Stimulated activated CD8-positive, alpha-beta memory T cell treated with anti-CD3 and anti-CD28 coated beads, Interleukin-2, amount 100 ng/mL, for 48 hours (primary cell): ENCODE data around the gene COPG1.

Experiments used
- DNase-seq, 2 donors: peaks; one replicate each; pipeline ENCODE4 v3.0.0-alpha.2; 2020; ENCODE audit warnings: low read depth in 2 of 2

Gene COPG1

DNA sequence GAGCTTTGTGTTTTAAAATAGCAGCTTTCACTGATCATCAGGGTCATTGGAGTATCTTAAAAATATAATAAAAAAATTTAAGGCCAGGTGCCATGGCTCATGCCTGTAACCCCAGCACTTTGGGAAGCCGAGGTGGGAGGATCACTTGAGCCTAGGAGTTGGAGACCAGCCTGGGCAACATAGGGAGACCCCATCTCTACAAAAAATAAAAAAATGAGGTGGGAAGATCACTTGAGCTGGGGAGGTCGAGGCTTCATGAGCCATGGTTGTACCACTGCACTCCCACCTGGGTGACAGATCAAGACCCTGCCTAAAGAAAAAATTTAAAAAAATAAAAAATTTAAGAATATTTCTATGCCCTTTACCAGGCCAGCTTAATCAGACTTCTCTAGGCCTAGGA is 30.8 kb downstream of the COPG1 start:
- DNase-seq: no peak

DNA sequence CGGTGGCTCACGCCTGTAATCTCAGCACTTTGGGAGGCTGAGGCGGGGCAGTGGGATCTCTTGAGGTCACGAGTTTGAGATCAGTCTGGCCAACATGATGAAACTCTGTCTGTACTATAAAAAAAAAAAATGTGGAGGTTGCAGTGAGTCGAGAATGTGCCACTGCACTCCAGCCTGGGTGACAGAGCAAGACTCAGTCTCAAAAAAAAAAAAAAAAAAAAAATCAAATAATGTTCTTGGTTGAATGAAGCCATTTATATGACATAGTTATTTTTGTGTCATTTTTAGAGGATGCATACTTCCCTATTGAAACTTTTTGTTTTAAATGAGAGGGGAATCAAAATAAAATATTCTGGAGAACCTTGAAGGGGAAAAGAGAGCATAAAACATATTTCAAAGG is 32.3 kb downstream of the COPG1 start:
- DNase-seq: no peak

DNA sequence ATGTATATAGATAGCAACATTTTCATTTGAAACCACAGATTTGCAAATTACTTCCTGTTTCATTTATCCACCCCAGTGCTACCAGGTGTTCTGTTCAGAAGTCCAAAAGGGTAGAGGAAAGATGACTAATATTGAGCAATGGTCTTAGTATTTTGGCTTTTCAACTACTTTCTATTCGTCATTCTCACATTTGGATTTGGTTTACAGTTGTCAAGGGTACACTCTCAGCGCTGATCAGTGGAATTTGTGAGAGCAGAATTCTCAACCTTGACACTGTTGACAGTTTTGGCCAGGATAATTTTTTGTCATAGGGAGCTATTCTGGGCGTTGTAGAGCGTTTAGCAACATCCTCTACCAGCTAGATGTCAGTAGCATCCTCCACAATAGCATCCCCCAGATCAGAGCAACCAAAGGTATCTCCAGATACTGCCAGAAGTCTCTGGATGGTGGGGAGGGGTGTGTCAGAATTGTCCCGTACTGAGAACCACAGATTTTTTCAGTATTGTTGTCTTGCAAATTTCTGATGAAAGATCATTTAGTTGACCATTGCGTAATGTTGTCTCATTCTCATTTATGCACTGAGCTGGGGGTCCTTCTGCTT is 33.4 kb downstream of the COPG1 start:
- no peak for DNase-seq

DNA sequence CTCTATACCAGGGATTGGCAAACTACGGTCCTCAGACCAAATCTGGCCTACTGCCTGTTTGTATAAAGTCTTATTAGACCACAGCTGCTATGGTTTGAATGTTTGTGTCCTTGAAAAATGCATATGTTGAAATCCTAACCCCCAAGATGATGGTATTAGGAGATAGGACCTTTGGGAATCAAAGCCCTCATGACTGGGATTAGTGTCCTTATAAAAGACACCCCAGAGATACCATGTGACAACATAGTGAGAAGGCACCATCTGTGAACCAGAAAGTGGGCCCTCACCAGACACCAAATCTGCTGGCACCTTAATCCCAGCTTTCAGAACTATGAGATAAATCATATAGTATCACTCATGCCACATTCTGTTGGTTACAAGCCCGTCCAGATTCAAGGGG is 36.7 kb downstream of the COPG1 start:
- DNase-seq: no peak

DNA sequence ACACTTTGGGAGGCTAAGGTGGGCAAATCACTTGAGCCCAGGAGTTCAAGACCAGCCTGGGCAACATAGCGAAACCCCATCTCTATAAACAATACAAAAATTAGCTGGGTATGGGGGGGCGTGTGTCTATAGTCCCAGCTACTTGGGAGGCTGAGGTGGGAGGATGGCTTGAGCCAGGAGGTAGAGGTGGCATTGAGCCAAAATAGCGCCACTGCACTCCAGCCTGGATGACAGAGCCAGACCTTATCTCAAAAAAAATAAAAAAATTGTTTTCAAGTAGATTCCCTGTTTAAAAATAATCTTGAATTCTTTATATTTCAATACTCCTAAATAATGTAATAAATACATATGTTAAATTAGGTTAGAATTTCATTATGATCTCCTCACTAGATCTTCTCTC is 39.0 kb downstream of the COPG1 start:
- no peak for DNase-seq

DNA sequence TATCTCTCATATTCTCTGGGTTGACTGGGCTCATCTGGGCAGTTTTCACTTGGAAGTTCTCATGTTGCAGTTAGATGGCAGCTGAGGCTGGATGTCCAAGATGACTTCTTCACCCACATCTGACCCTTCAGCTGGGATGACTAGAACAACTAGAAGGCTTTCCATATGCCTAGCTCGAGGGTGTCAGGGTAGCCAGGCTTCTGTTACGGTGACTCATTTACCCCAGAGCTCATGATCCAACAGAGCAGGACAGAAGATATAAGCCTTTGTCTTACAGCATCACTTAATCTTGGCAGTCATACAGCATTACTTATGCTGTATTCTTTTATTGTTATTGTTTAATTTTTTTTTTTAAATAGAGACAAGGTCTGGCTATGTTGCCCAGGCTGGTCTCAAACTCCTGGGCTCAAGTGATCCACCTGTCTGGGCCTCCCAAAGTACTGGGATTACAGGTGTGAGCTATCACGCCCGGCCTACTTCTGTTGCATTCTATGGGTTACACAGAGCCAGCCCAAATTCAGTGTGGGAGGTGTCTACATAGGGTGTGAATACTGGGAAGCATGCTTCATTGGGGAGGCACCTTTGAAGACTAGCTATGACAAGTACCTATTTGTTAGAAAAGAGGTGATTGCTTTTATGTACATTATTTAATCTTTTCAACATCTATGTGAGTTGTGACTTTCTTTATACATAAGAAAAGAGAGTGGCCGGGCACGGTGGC is 40.0 kb downstream of the COPG1 start:
- no peak for DNase-seq

DNA sequence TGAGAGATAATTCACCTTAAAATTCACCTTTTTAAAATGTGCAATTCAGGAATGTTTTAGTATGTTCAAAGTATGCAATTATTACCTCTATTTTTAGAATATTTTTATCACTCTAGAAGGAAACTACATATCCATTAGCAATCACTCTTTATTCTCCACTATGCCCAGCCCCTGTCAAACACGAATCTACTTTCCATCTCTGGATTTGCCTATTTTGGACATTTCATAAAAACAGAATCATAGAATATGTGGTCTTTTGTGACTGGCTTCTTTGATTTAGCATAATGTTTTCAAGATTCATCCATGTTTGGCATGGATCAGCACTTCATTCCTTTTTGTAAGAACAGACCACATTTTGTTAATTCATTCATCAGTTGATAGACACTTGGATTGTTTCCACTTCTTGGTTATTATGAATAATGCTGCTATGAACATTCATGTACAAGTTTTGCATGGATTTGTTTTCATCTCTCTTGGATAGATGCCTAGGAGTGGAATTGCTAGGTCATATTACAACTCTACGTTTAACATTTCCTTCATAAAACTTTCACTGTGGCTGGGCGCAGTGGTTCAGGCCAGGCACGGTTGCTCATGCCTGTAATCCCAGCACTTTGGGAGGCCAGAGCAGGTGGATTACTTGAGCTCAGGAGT is 42.0 kb downstream of the COPG1 start:
- DNase-seq: no peak

DNA sequence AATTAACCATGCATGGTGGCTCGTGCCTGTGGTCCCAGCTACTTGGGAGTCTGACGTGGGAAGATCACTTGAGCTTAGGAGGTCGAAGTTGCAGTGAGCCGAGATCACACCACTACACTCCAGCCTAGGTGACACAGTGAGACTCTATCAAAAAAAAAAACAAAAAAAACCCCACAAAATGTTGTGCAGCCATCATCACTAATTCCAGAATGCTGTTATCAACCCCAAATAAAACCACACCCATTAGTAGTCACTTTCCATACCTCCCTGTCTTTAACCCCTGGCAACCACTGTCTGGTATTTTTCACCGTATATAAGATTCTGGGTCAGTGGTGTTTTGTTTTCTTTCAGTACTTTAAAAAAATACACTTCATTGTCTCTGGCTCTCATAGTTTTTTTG is 45.9 kb downstream of the COPG1 start:
- no peak for DNase-seq

DNA sequence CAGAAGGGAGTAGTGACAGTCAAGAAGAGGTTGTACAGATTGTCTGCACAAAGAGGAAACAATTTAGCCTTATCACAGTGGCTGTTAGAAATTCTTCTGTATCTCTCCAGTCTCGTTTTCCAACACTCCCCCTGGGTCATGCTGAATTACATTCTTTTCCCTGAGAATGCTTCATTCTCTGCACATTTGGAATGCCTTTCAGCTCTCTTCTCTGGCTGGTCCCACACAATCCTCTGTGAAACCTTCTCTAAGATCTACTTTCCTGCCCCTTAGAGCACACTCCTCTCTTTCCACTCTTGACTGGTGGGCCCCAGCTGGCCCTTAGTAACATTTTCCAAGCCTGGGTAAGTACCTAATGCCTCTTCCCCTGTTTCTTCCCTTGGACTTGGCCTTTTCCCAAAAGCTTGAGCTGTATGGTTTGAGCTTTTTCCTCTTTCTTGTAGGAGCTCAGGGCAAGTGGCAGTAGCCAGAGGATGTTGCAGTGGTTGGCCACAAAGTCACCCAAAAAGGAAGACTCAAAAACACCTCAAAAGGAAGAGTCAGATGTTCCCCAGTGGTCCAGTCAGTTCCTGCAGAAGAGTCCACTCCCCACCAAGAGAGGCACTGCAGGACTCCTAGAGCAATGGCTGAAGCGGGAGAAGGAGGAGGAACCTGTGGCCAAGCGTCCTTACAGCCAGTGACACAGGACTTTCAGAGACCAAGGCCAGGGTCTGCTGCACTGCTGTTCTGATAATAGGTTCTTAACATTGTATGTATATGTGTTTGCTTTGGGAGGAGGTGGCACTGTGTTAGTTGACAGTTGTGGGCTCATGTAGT is 54.9 kb downstream of the COPG1 start:
- no peak for DNase-seq

DNA sequence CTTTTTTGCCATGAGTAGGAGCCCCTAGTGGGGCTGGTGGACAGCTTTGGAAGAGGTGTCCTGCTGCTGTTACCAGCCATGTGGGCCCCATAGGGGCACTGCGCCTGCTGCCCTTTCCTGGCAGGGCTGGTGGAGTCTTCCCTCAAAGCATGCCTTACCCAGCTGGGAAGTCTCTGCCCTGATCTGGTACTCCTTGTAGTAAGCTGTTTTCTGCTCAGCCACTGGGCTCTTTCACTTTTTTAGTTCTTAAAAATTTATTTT is 55.5 kb downstream of the COPG1 start:
- DNase-seq: no peak

DNA sequence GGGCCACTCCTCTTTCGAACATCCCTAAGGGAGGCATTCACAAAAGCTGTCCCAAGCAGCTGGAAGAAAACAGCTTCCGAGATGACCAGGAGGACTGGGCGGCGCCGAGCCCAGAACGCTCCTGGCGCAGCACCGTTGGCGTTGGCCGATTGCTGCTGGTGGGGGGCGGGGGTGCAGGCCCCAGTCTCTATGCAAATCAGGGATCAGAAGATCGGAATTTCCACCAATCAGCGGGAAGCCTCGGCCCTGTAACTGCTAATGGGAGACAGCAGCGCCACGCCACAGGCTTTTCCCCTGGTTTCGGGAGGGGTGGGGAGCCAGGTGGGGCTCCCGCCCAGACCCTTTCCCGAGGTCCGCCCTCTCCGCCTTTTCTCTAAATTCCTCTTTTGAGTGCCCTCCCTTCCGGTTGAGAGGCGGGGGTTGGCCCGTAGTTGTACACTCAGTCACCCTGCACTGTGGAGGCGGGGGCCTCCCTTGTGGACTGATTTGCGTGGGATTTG is 56.2 kb downstream of the COPG1 start:
- DNase-seq: no peak

DNA sequence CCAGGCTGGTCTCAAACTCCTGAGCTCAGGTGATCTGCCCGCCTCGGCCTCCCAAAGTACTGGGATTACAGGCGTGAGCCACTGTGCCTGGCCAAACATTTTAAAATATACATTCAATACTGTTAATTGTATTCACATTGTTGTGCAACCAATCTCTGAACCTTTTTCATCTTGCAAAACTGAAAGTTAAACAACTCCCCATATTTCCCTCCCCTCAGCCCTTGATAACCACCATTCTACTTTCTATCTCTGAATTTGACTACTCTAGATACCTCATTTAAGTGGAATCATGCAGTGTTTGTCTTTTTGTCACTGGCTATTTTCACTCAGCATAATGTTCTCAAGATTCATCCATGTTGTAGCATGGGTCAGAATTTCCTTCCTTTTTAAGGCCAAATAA is 59.2 kb downstream of the COPG1 start:
- no peak for DNase-seq

DNA sequence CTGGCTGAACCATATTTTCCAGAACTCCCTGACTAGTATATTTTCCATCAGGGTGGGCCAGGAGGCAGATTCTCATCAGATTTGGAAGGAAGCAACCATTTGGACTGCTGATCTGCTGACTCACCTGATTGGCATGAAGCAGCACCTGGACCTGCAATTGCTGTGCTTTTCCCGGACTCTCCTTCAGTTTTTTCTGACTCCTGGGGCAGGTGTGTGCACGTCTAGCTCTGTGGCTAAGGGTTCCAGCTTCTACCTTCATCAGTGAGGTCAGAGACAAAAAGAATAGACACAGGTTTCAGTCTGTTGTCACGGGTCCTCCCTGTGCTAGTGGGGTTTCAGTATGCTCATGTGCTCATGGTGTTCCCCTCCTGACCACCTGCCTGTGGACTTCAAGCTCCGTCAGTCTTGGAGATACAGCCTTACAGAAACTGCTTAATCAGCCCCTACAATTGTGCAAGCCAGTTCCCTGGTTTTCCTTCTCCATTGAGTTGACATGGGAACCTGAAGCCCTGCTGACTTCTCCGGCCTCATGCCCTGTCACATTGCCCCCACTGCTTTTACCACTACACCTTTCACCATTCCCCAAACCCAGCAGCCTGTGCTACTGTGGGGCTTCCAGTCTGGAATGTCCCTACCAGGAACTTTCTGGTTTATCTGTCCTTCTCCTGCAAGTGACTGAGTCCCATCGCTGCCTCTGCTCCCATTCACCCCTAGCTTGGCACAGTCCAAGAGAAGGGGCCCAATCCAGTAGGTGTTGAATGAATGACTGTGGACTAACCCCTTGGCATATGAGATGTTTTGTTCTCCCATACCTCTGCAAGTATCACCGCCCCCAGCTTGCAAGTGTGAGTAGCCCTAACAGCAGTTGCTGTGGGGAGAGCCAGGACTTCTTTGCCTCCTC is 61.0 kb downstream of the COPG1 start:
- DNase-seq: no peak

DNA sequence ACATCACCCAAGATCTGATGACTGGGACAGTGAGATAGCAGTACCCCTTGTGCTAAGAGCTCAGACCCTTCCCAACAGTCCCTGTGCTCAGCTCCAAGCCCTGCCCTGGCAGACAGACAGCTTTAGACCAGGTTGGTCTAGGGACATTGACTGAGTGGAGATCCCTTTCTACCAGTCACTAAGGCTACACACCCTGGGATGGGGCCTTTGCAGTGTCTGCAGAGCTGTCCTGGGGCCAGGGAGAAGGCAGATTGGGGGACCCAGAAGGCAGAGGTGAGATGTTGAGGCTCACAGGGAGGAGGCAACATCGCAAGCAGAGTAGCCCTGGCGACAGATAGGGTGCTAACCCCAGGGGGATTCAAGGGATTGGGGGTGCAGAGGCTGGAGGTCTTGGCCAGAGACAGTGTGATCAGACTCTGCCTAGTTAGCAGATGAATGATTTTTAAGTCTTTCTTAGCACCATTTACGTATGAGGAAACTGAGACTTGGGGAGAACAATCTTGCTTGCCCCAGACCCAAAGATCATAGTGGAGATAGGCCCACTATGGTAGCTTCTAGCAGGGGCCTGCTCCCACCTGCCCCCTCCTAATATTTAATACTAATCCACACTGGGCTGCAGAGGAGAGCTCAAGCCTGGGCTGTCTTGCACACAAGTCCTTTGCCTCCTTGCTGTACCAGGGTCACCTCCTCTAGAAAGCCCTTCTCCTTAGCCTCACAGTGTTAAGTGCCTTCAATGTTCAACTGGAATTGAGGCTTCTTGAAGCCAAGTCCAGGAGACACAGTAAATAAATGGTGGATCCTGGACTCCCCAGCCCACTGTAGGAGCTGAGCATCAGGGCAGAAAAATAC is 61.9 kb downstream of the COPG1 start:
- no peak for DNase-seq

DNA sequence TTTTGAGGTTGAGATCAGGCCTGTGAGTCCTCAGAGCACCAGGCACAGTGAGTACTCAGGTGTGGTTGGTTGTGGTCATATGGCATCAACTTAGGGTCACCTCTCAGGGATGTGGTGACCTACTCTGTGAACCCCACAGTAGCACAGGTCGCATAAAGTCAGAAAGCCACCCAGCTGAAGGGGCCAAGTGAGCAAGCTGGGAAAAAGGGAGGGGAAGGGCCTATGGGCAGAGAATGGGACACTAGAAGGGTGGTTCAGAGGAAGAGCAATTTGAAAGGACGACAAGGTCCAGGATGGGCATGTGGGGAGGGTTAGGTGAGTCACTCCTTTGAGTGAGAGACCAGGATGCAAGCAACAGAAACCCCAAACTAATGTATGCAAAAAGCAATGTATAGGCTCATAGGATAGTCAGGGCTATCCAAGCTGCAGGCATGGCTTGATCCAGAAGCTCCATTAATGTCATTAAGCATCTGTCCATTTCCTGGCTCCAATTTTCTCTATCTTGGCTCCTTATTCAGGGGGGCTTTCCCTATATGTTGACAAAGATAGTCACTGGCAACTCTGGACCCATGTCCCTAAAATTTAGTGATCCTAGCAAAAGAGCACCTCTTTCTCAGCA is 62.7 kb downstream of the COPG1 start:
- DNase-seq: no peak

DNA sequence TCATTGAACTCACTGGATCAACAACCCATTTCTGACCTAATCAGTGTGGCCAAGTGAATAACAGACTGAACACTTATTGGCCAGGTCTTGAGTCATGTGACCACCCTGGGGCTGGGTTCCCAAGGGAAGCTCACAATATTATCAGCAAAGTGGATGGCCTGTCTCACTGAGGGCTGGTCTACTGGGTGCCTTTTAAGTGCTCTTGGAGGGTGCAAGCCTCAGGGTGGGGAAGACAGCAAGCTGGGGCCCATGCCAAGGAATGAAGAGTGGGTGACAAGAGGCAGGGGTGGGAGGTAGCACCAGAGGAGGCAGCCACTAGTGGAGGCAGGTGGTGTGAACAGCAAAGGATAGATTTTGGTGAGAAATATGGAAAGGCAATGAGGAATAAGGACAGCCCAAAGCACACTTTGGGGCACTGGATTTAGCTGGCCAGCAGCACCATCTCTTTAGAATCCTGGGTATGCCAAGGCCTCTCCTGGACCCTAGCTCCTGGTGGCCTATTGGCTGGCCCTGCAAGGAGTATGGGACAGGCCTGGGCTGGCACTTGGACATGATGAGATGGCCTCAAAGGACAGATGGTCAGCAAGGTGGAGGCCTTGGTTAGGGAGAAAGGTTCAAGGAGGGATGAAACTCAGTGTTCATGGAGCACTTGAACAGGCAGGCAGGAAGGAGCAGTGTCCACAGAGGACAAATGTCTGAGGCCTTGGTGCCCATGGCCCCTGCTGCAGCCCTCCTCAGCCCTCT is 63.4 kb downstream of the COPG1 start:
- no peak for DNase-seq

DNA sequence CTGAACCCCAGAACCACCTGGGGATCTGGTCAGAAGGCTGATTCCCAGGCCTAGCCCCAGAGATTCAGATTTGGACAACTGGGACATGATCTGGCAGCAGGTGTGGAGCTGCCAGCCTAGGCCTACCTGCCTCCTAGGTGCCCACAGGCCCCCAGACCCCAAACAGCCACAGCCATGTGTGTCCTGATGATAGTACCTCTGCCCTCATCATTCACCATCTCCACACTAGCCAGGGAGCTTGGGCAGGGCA is 63.9 kb downstream of the COPG1 start:
- no peak for DNase-seq

DNA sequence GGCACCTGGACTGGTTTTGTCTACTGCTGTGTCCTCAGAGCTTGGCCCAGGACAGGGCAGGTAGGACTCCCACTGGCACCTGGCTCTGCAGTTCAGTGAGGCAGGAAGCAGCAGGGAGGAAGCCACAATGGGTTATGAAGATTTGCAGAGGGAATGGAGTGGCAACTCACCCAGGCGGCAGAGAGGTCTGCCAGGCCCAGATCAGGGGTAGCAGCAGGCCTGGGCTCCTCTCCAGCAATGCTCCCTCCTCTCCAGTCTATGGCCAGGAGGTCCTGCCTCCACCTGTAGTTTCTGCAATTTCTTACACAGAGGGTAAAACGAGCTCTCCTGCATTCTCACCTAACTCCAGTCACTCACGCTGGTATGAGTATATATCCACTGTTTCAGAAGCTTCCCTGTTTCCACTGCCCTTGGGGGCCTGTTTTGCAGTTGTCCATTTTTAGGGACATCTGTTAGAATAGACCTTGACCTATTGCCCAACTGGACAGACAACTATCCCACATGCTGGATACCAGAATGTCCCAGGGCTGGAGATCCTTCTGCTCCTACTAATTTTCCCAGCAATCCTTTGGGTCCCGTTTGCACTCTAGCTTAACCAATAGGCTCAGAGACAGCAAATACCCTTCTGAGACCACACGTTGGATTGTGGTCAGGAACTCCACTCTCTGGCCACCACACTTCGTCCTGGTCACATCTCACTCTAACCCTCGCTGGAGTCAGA is 64.4 kb downstream of the COPG1 start:
- no peak for DNase-seq
